ENCODE results near the gene MYL6B.

MYL6B gene

GRCh38 chr12:56202838-56203237 is 50.5 kb downstream of the MYL6B start:
- H4K8ac ChIP-seq (ENCODE audit: low read length): no peak overlapping the region
- H3K18ac ChIP-seq (ENCODE audit: low read depth in 1 of 2, low read length in 2 of 2): no peak overlapping the region
- H3K36me3 ChIP-seq (ENCODE audit: control insufficient read depth in 1 of 2, insufficient read depth in 2 of 2, low read depth in 1 of 2, low read length in 2 of 2): peaks cover 27 to 38% of the 10 kb centered on the region in 2 experiments
- DNase-seq: no peak
- H3K4me1 ChIP-seq (ENCODE audit: control insufficient read depth, insufficient read depth, low read depth, low read length): no peaks in the 10 kb centered on the region
- no peaks in the 10 kb centered on the region for H3K27me3 ChIP-seq (ENCODE audit: control insufficient read depth in 1 of 2, insufficient read depth in 1 of 2, low read length in 2 of 2)
- no peak overlapping the region for H3K23ac ChIP-seq (ENCODE audit: low read length in 2 of 2)
- H2BK5ac ChIP-seq (ENCODE audit: low read depth, low read length, poor library complexity, severe bottlenecking): no peak overlapping the region
- H3K27ac ChIP-seq (ENCODE audit: low read length, poor library complexity, severe bottlenecking): no peak overlapping the region
- H2AFZ ChIP-seq (ENCODE audit: low read depth, low read length): no peak overlapping the region
- no peak overlapping the region for H3K4ac ChIP-seq (ENCODE audit: low read depth in 1 of 2, low read length in 2 of 2)
- no CpG with 5 or more reads among the region's 2 CpGs for WGBS
- H3K4me2 ChIP-seq (ENCODE audit: low read length, poor library complexity, severe bottlenecking): no peak overlapping the region
- H2AK5ac ChIP-seq (ENCODE audit: low read length, severe bottlenecking): no peak overlapping the region
- H4K91ac ChIP-seq (ENCODE audit: low read length): no peak overlapping the region
- H2BK12ac ChIP-seq (ENCODE audit: low read length in 2 of 2): no peak overlapping the region
- H3K4me3 ChIP-seq (ENCODE audit: insufficient read depth in 1 of 2, low read depth in 1 of 2, low read length in 2 of 2): no peak overlapping the region
- no peaks in the 10 kb centered on the region for H3K9me3 ChIP-seq (ENCODE audit: control insufficient read depth, low read length)
- peaks cover 4% of the 10 kb centered on the region for H3K79me1 ChIP-seq (replicated peaks; ENCODE audit: low read length, poor library complexity, severe bottlenecking)
- H2BK120ac ChIP-seq (ENCODE audit: low read depth, low read length): no peak overlapping the region
- no peak overlapping the region for H3K14ac ChIP-seq (ENCODE audit: low read length in 2 of 2)
- no peak overlapping the region for H3K9ac ChIP-seq (ENCODE audit: low read length)
- H2BK15ac ChIP-seq (ENCODE audit: low read depth, poor library complexity, severe bottlenecking): no peak overlapping the region

- Histone ChIP-seq H3K4me3 (ENCODE audit: insufficient read depth in 1 of 2, low read depth in 1 of 2, low read length in 2 of 2) (no peak overlapping the region), H3K9me3 (ENCODE audit: control insufficient read depth, low read length) (no peaks in the 10 kb centered on the region), H2BK15ac (ENCODE audit: low read depth, poor library complexity, severe bottlenecking) (no peak overlapping the region), H3K14ac (ENCODE audit: low read length in 2 of 2) (no peak overlapping the region), H2AK5ac (ENCODE audit: low read length, severe bottlenecking) (no peak overlapping the region), H3K79me1 (replicated peaks; ENCODE audit: low read length, poor library complexity, severe bottlenecking) (peaks cover 4% of the 10 kb centered on the region), H3K4me2 (ENCODE audit: low read length, poor library complexity, severe bottlenecking) (no peak overlapping the region), H3K9ac (ENCODE audit: low read length) (no peak overlapping the region), H3K27ac (ENCODE audit: low read length, poor library complexity, severe bottlenecking) (no peak overlapping the region), H3K18ac (ENCODE audit: low read depth in 1 of 2, low read length in 2 of 2) (no peak overlapping the region), H4K91ac (ENCODE audit: low read length) (no peak overlapping the region), H3K36me3 (ENCODE audit: control insufficient read depth in 1 of 2, insufficient read depth in 2 of 2, low read depth in 1 of 2, low read length in 2 of 2) (peaks cover 37 to 50% of the 10 kb centered on the region in 2 experiments), H2BK120ac (ENCODE audit: low read depth, low read length) (no peak overlapping the region), H4K8ac (ENCODE audit: low read length) (no peak overlapping the region), H3K23ac (ENCODE audit: low read length in 2 of 2) (no peak overlapping the region), H3K4ac (ENCODE audit: low read depth in 1 of 2, low read length in 2 of 2) (no peak overlapping the region), H2BK5ac (ENCODE audit: low read depth, low read length, poor library complexity, severe bottlenecking) (no peak overlapping the region), H3K27me3 (ENCODE audit: control insufficient read depth in 1 of 2, insufficient read depth in 1 of 2, low read length in 2 of 2) (no peaks in the 10 kb centered on the region), H2BK12ac (ENCODE audit: low read length in 2 of 2) (no peak overlapping the region), H3K4me1 (ENCODE audit: control insufficient read depth, insufficient read depth, low read depth, low read length) (no peaks in the 10 kb centered on the region), H2AFZ (ENCODE audit: low read depth, low read length) (no peak overlapping the region)
- DNase-seq: no peak
Measured at GRCh38 chr12:56204275-56204674, 51.9 kb downstream of the MYL6B start.

- Histone ChIP-seq H3K4me3 (ENCODE audit: insufficient read depth in 1 of 2, low read depth in 1 of 2, low read length in 2 of 2) (no peak overlapping the region), H2BK5ac (ENCODE audit: low read depth, low read length, poor library complexity, severe bottlenecking) (no peak overlapping the region), H3K4me1 (ENCODE audit: control insufficient read depth, insufficient read depth, low read depth, low read length) (no peaks in the 10 kb centered on the region), H3K14ac (ENCODE audit: low read length in 2 of 2) (no peak overlapping the region), H3K27ac (ENCODE audit: low read length, poor library complexity, severe bottlenecking) (no peak overlapping the region), H3K79me1 (replicated peaks; ENCODE audit: low read length, poor library complexity, severe bottlenecking) (peaks cover 4% of the 10 kb centered on the region), H2AFZ (ENCODE audit: low read depth, low read length) (no peak overlapping the region), H2AK5ac (ENCODE audit: low read length, severe bottlenecking) (no peak overlapping the region), H3K9me3 (ENCODE audit: control insufficient read depth, low read length) (no peaks in the 10 kb centered on the region), H2BK120ac (ENCODE audit: low read depth, low read length) (no peak overlapping the region), H3K23ac (ENCODE audit: low read length in 2 of 2) (no peak overlapping the region), H2BK15ac (ENCODE audit: low read depth, poor library complexity, severe bottlenecking) (no peak overlapping the region), H3K18ac (ENCODE audit: low read depth in 1 of 2, low read length in 2 of 2) (no peak overlapping the region), H4K8ac (ENCODE audit: low read length) (no peak overlapping the region), H3K4ac (ENCODE audit: low read depth in 1 of 2, low read length in 2 of 2) (no peak overlapping the region), H2BK12ac (ENCODE audit: low read length in 2 of 2) (no peak overlapping the region), H4K91ac (ENCODE audit: low read length) (no peak overlapping the region), H3K36me3 (ENCODE audit: control insufficient read depth in 1 of 2, insufficient read depth in 2 of 2, low read depth in 1 of 2, low read length in 2 of 2) (peaks cover 43 to 58% of the 10 kb centered on the region in 2 experiments), H3K27me3 (ENCODE audit: control insufficient read depth in 1 of 2, insufficient read depth in 1 of 2, low read length in 2 of 2) (no peaks in the 10 kb centered on the region), H3K9ac (ENCODE audit: low read length) (peak overlapping the region; percentile 21), H3K4me2 (ENCODE audit: low read length, poor library complexity, severe bottlenecking) (no peak overlapping the region)
- DNase-seq: no peak
Measured at GRCh38 chr12:56205445-56205844, 53.1 kb downstream of the MYL6B start.

GRCh38 chr12:56206452-56207166 is 54.2 kb downstream of the MYL6B start:
- Histone ChIP-seq H2BK15ac (ENCODE audit: low read depth, poor library complexity, severe bottlenecking) (no peak overlapping the region), H3K4ac (ENCODE audit: low read depth in 1 of 2, low read length in 2 of 2) (no peak overlapping the region), H3K36me3 (ENCODE audit: control insufficient read depth in 1 of 2, insufficient read depth in 2 of 2, low read depth in 1 of 2, low read length in 2 of 2) (peaks cover 51 to 67% of the 10 kb centered on the region in 2 experiments), H3K27me3 (ENCODE audit: control insufficient read depth in 1 of 2, insufficient read depth in 1 of 2, low read length in 2 of 2) (no peaks in the 10 kb centered on the region), H3K23ac (ENCODE audit: low read length in 2 of 2) (no peak overlapping the region), H4K8ac (ENCODE audit: low read length) (peak overlapping the region; percentile 12), H2BK120ac (ENCODE audit: low read depth, low read length) (no peak overlapping the region), H3K79me1 (replicated peaks; ENCODE audit: low read length, poor library complexity, severe bottlenecking) (peaks cover 5% of the 10 kb centered on the region), H2BK12ac (ENCODE audit: low read length in 2 of 2) (no peak overlapping the region), H4K91ac (ENCODE audit: low read length) (peak overlapping the region; percentile 6), H3K4me2 (ENCODE audit: low read length, poor library complexity, severe bottlenecking) (no peak overlapping the region), H2AK5ac (ENCODE audit: low read length, severe bottlenecking) (no peak overlapping the region), H2AFZ (ENCODE audit: low read depth, low read length) (no peak overlapping the region), H3K14ac (ENCODE audit: low read length in 2 of 2) (no peak overlapping the region), H3K4me1 (ENCODE audit: control insufficient read depth, insufficient read depth, low read depth, low read length) (no peaks in the 10 kb centered on the region), H3K4me3 (ENCODE audit: insufficient read depth in 1 of 2, low read depth in 1 of 2, low read length in 2 of 2) (no peak overlapping the region), H3K18ac (ENCODE audit: low read depth in 1 of 2, low read length in 2 of 2) (no peak overlapping the region), H3K9me3 (ENCODE audit: control insufficient read depth, low read length) (no peaks in the 10 kb centered on the region), H3K9ac (ENCODE audit: low read length) (peak overlapping the region; percentile 44), H2BK5ac (ENCODE audit: low read depth, low read length, poor library complexity, severe bottlenecking) (no peak overlapping the region), H3K27ac (ENCODE audit: low read length, poor library complexity, severe bottlenecking) (no peak overlapping the region)
- DNase-seq: peak; percentile 68
- WGBS: 83% methylated on average over 14 of the region's 14 CpGs

Measured in mesenchymal stem cell (in vitro differentiated cells and primary cell).